ENCODE measurements around the gene LCOR.
A peak's percentile ranks its signal among the peaks of the same experiment; 100 is the strongest.

DNA sequence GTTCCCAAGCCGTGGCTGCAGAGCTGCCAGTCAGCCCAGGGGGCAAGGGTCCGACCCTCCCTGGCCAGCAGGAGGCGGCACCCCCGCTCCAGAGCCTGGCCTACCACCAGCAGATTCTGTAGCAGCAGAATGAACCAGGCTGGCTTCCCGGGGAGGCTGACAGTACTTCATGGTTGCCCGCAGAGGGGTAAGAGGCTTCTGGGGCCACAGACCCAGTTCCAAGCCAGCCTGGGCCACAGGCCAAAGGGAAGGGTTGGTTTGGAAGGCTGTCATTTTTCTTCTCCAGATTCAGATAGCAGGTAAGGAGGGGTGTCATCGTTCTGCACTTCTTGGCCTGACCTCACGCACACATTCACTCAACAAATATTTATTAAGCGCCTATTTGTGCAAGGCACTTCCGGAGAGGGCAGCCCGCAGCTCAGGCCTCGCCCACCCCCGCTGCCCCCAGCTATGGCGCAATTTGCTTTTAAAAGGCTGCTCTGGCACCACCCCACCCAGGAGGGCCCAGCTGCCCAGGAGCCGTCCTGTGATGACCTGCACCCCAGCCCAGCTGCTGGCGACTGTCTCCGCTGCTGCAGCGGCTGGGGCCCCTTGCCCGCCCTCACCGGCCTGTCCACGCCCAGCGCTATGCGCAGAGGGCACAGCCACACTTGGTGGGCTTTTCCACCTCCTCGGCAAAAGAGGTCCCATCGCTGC lies 168.5 kb downstream of the LCOR start:
- TF ChIP-seq, protein P1, sequence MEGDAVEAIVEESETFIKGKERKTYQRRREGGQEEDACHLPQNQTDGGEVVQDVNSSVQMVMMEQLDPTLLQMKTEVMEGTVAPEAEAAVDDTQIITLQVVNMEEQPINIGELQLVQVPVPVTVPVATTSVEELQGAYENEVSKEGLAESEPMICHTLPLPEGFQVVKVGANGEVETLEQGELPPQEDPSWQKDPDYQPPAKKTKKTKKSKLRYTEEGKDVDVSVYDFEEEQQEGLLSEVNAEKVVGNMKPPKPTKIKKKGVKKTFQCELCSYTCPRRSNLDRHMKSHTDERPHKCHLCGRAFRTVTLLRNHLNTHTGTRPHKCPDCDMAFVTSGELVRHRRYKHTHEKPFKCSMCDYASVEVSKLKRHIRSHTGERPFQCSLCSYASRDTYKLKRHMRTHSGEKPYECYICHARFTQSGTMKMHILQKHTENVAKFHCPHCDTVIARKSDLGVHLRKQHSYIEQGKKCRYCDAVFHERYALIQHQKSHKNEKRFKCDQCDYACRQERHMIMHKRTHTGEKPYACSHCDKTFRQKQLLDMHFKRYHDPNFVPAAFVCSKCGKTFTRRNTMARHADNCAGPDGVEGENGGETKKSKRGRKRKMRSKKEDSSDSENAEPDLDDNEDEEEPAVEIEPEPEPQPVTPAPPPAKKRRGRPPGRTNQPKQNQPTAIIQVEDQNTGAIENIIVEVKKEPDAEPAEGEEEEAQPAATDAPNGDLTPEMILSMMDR (IDR thresholded peaks at IDR 0.05) = peak in 3 of 6 experiments; percentile 7 to 52 (median 20)
- TF ChIP-seq POLR2A (IDR thresholded peaks at IDR 0.05) = no peak

Measured in Peyer's patch (tissue), 4 donors.